Adrenal gland (tissue), 12 donors: ENCODE results near the gene TEKT5. TPM values are rescaled to one million over a fixed set of nuclear protein-coding genes. Genes with fewer than 3 reads are reported as not detected.

Experiments
- DNase-seq, 7 donors: peaks; one replicate each; pipeline ENCODE4 v3.0.0-alpha.2; 2019 to 2020
- H3K27ac ChIP-seq, 5 donors: fragments of 200-600 bp; sonication (generic) in 4 of 5; 1 replicate in 3 of 5; 2 replicates in 2 of 5; pipeline versions ENCODE4 v1.5.1 to v1.8.0; 2016 to 2020; ENCODE audit warnings: mild to moderate bottlenecking in 1 of 5
- H3K27me3 ChIP-seq: fragments of 200-600 bp; 2 replicates; pipeline ENCODE4 v1.8.0; 2021
- H3K36me3 ChIP-seq, 2 donors: fragments of 200-600 bp; replicated peaks in 1 of 2; 1 replicate in 1 of 2; 2 replicates in 1 of 2; pipeline versions ENCODE4 v1.5.1 to v1.8.0; 2018 to 2022
- H3K4me1 ChIP-seq, 2 donors: fragments of 200-600 bp; replicated peaks in 1 of 2; 1 replicate in 1 of 2; 2 replicates in 1 of 2; pipeline versions ENCODE4 v1.5.1 to v1.8.0; 2018 to 2021
- H3K4me3 ChIP-seq, 4 donors: fragments of 200-600 bp; sonication (generic) in 3 of 4; one replicate each; pipeline ENCODE4 v1.5.1; 2016 to 2018
- H3K9me3 ChIP-seq, 3 donors: fragments of 200-600 bp; sonication (generic) in 1 of 3; replicated peaks in 1 of 3; 1 replicate in 2 of 3; 2 replicates in 1 of 3; pipeline versions ENCODE4 v1.5.1 to v1.8.0; 2016 to 2021
- CTCF ChIP-seq, 6 experiments: fragments of 450-650 bp in 4 of 6; fragments of 200-600 bp in 2 of 6; sonication (generic) in 1 of 6; IDR thresholded peaks; 1 replicate in 5 of 6; 2 replicates in 1 of 6; pipeline versions ENCODE4 v1.5.1 to v1.8.0; 2016 to 2021; ENCODE audit warnings: antibody characterized with exemption in 6 of 6, mild to moderate bottlenecking in 2 of 6, moderate library complexity in 1 of 6
- POLR2A ChIP-seq, 2 donors: fragments of 450-650 bp; IDR thresholded peaks; one replicate each; pipeline ENCODE4 v1.6.1; 2017; ENCODE audit warnings: antibody characterized with exemption in 2 of 2, mild to moderate bottlenecking in 2 of 2, moderate library complexity in 1 of 2
- WGBS, 4 donors: extraction: QIAGEN DNeasy Blood & Tissue Kit in 2 of 4; methylation state at CpG; one replicate each; pipeline versions ENCODE4 v1.1.5 to v1.1.7; 2013 to 2017; 5-methylcytosine and 5-hydroxymethylcytosine counted together
- intact Hi-C, 2 donors: fragments of 100-400 bp; cut with DNase I; formaldehyde crosslinking; loops; one replicate each; pipeline versions ENCODE4 v1.14.1 to v1.15.0; 2022 to 2023
- polyA plus RNA-seq, 3 donors: library from polyadenylated mRNA; stranded (reverse); fragments of 200-250 nt in 2 of 3; fragments of 350-450 nt in 1 of 3; fragmentation: Illumina TruSeq in 1 of 3; extraction: RNeasy Lipid Tissue Mini Kit (QIAGEN cat#74804) in 1 of 3; gene quantifications; one replicate each; pipeline ENCODE4 v1.2.3, GENCODE V29; 2013 to 2014
- total RNA-seq, 9 donors: library from RNA; depleted of rRNA in 4 of 9; stranded (reverse); fragments of >200 nt in 4 of 9; fragments of 120-200 nt in 1 of 9; fragmentation: NEBNext Ultra II Directional in 1 of 9; extraction: Animal tissue kit (Norgen Biotek cat#: 25700) in 1 of 9; gene quantifications; one replicate each; pipeline versions ENCODE4 v1.1.0 to v1.2.4, GENCODE V29; 2013 to 2023
- donor health status: healthy with polysubstance abuse.
- donor health status: Bipolar disorder and iron deficiency.
- donor health status: DM: yes; HTN: yes; CAD: no.
- donor health status: DM: no; HTN: no; CAD: no.
- donor health status: DM: no; HTN: no; CAD: no.
- donor health status: DM: yes; HTN: yes; CAD: no.

The TEKT5 gene
- total and polyA plus RNA-seq, 12 donors = 0.34 to 0.88 (median 0.43) TPM; not detected in 8

GRCh38 chr16:10675861-10676260, 18.9 kb downstream of the TEKT5 start:
- Histone ChIP-seq H3K36me3 (no peaks in the 10 kb centered on the region), H3K27me3 (no peaks in the 10 kb centered on the region), H3K4me1 (no peaks in the 10 kb centered on the region), H3K4me3 (no peak overlapping the region), H3K27ac (no peak overlapping the region), H3K9me3 (no peaks in the 10 kb centered on the region)
- 88 to 93% (median 91%) methylated on average over 9 to 13 of the region's 13 CpGs for WGBS, 4 donors
- TF ChIP-seq POLR2A (IDR thresholded peaks at IDR 0.05) (no peak), CTCF (IDR thresholded peaks at IDR 0.05) (no peak)
- intact Hi-C loops = no loop called here
- DNase-seq = no peak

DNA sequence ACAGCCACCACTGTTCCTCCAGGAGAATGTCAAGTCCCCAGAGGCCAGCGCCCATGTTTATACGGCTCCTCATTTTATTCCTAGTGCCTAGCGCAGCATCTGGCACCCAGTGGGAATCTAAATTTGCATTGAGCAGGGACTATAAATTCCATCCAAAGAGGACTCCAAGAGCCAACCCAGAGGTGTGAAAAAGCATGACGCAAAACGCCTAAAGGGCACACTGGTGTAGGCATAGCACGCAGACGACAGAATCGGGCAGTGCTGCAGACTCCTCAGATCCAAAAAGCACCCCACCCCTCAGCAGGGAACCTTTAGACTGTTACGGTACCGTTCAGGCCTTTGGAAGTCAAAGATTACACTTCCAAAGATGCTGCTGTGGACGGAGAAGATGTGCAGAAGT, 19.5 kb downstream of the TEKT5 start:
- WGBS, 4 donors = 84 to 91% (median 87%) methylated on average over 10 to 11 of the region's 11 CpGs
- intact Hi-C loops = no loop called here
- no peaks in the 10 kb centered on the region for H3K27me3 ChIP-seq
- TF ChIP-seq CTCF (IDR thresholded peaks at IDR 0.05) (no peak), POLR2A (IDR thresholded peaks at IDR 0.05) (no peak)
- H3K9me3 ChIP-seq = no peaks in the 10 kb centered on the region
- no peaks in the 10 kb centered on the region for H3K4me1 ChIP-seq
- H3K27ac ChIP-seq = no peak overlapping the region
- H3K4me3 ChIP-seq = no peak overlapping the region
- DNase-seq = no peak
- no peaks in the 10 kb centered on the region for H3K36me3 ChIP-seq

DNA sequence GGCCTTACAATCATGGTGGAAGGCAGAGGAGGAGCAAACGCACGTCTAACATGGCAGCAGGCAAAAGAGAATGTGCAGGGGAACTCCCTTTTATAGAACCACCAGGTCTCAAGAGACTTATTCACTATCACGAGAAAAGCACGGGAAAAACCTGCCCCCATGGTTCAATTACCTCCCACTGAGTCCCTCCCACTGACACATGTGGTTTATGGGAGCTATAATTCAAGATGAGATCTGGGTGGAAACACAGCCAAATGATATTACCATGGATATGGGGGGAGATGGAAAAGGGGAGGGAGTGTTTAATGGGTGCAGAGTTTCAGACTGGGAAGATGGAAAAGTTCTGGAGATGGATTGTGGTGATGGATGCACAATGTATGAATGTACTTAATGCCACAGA, 23.0 kb downstream of the TEKT5 start:
- WGBS, 4 donors = 38 to 64% (median 57%) methylated on average over 4 of the region's 4 CpGs

GRCh38 chr16:10669791-10670190, 24.9 kb downstream of the TEKT5 start:
- Histone ChIP-seq H3K27ac (no peak overlapping the region), H3K4me1 (no peaks in the 10 kb centered on the region), H3K36me3 (no peaks in the 10 kb centered on the region), H3K27me3 (no peaks in the 10 kb centered on the region), H3K9me3 (no peaks in the 10 kb centered on the region), H3K4me3 (no peak overlapping the region)
- no peak for TF ChIP-seq CTCF (IDR thresholded peaks at IDR 0.05)
- no peak for TF ChIP-seq POLR2A (IDR thresholded peaks at IDR 0.05)
- intact Hi-C loops = no loop called here
- WGBS, 4 donors = 63 to 87% (median 80%) methylated on average over 2 to 4 of the region's 4 CpGs
- DNase-seq = no peak

More for the DNA sequence above, 23.0 kb downstream of the TEKT5 start:
- no peaks in the 10 kb centered on the region for H3K4me1 ChIP-seq
- no peaks in the 10 kb centered on the region for H3K36me3 ChIP-seq
- TF ChIP-seq CTCF (IDR thresholded peaks at IDR 0.05) (no peak), POLR2A (IDR thresholded peaks at IDR 0.05) (no peak)
- H3K9me3 ChIP-seq = no peaks in the 10 kb centered on the region
- no peak for DNase-seq
- no peak overlapping the region for H3K27ac ChIP-seq
- intact Hi-C loops = no loop called here
- no peak overlapping the region for H3K4me3 ChIP-seq
- H3K27me3 ChIP-seq = no peaks in the 10 kb centered on the region
